ENCODE measurements around the gene TP53AIP1. TPM values are rescaled to one million over a fixed set of nuclear protein-coding genes. Genes with fewer than 3 reads are reported as not detected.

TP53AIP1 gene
- total RNA-seq, 1 donor from 2014 or later: not detected

Other genes starting within 250 kb of the TP53AIP1 start
- gene FLI1, start 248.8 kb downstream of the TP53AIP1 start, total RNA-seq: 9.4 TPM
- gene KCNJ1, start 75.6 kb downstream of the TP53AIP1 start, total RNA-seq: not detected
- 0.52 TPM for gene KCNJ5, start 51.5 kb downstream of the TP53AIP1 start, total RNA-seq
- 23.5 TPM for gene ARHGAP32, start 249.5 kb upstream of the TP53AIP1 start, total RNA-seq

Measured in skeletal muscle tissue (tissue), 1 donor.